ENCODE data around the gene COL5A2. TPM values are rescaled to one million over a fixed set of nuclear protein-coding genes. Genes with fewer than 3 reads are reported as not detected.

Gene COL5A2
- polyA plus RNA-seq, 1 donor (not counting 4 experiments of a cell fraction or from before 2014, with no cell fraction given) = 7.2 TPM

DNA sequence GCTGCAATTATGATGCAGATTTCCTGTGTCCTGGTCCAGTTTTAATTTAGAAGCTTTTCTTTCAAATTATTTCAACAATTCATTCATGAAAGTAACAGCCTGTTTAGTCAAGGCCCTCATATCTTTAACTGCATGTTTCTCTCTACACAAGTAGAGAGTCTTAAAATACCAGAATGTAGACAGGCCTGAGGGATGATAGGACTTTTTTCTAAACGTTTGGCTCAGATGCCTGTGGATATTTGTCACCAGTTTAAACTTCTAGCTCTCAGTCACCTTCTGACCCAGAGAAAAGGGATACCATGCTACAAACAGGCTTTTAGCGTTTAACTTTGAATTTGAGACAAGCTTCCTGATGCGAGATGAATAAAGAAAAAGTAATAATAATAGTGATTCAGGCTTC is 15.7 kb downstream of the COL5A2 start:
- H3K36me3 ChIP-seq (ENCODE audit: control insufficient read depth in 2 of 2, extremely low read depth in 1 of 2, insufficient read depth in 2 of 2, low read length in 2 of 2) = no peaks in the 10 kb centered on the region
- DNase-seq (ENCODE audit: low read depth, low spot score) (no peak), FAIRE-seq (no peak)
- H3K27ac ChIP-seq (ENCODE audit: control insufficient read depth, insufficient read depth, low read length) = no peak overlapping the region
- H3K9ac ChIP-seq (ENCODE audit: control insufficient read depth, extremely low read depth, insufficient read depth, low read length) = no peak overlapping the region
- no peaks in the 10 kb centered on the region for H3K9me3 ChIP-seq (ENCODE audit: control insufficient read depth, low read depth, low read length)
- no peak overlapping the region for H3K4me2 ChIP-seq (ENCODE audit: control insufficient read depth, extremely low read depth, insufficient read depth, low read depth, low read length)
- no peaks in the 10 kb centered on the region for H3K79me2 ChIP-seq (ENCODE audit: control insufficient read depth, insufficient read depth, low read length)
- H3K4me3 ChIP-seq (ENCODE audit: control insufficient read depth in 2 of 3, extremely low read depth in 1 of 3, insufficient read depth in 2 of 3, low read depth in 1 of 3, low read length in 3 of 3) = no peak overlapping the region
- no peaks in the 10 kb centered on the region for H3K4me1 ChIP-seq (ENCODE audit: control insufficient read depth, extremely low read depth, insufficient read depth, low read length)
- no peaks in the 10 kb centered on the region for H4K20me1 ChIP-seq (ENCODE audit: control insufficient read depth, extremely low read depth, insufficient read depth, low read length)
- H3K9me1 ChIP-seq (ENCODE audit: control insufficient read depth, extremely low read depth, insufficient read depth, low read length) = no peaks in the 10 kb centered on the region
- H2AFZ ChIP-seq (ENCODE audit: control insufficient read depth, low read length) = no peak overlapping the region
- TF ChIP-seq EZH2 (IDR thresholded peaks at IDR 0.05; ENCODE audit: low read length) = no peak
- TF ChIP-seq, protein P1, sequence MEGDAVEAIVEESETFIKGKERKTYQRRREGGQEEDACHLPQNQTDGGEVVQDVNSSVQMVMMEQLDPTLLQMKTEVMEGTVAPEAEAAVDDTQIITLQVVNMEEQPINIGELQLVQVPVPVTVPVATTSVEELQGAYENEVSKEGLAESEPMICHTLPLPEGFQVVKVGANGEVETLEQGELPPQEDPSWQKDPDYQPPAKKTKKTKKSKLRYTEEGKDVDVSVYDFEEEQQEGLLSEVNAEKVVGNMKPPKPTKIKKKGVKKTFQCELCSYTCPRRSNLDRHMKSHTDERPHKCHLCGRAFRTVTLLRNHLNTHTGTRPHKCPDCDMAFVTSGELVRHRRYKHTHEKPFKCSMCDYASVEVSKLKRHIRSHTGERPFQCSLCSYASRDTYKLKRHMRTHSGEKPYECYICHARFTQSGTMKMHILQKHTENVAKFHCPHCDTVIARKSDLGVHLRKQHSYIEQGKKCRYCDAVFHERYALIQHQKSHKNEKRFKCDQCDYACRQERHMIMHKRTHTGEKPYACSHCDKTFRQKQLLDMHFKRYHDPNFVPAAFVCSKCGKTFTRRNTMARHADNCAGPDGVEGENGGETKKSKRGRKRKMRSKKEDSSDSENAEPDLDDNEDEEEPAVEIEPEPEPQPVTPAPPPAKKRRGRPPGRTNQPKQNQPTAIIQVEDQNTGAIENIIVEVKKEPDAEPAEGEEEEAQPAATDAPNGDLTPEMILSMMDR (optimal IDR thresholded peaks at IDR 0.05 in 1 of 3, IDR thresholded peaks at IDR 0.05 in 1 of 3, conservative IDR thresholded peaks at IDR 0.05 in 1 of 3; ENCODE audit: extremely low read depth in 1 of 3, insufficient read depth in 2 of 3, low read length in 3 of 3) = no peak
- dilution Hi-C loops (cut with MboI; ENCODE audit: extremely low pct_ligation_motif_present, low sequenced_read_pairs) = no loop called here
- no peaks in the 10 kb centered on the region for H3K27me3 ChIP-seq (ENCODE audit: control insufficient read depth, extremely low read depth, insufficient read depth, low read length)

DNA sequence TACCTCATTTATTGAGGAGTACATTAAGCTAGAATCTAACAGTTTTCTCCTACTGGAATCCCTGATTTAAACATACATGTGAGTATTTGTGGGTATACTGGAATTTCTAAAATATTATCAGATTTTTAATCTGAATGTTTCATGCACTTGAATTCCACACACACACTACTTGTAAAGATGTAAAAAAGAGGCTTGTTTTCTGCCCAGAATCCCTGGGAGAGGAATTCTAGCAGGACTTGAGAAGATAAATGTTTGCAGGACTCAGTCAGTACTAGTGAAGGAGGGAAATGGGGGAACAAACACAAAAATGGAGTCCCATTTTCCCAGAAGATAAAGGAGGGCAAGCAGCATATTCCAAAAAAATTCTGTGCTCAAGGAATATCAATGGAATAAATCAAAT is 17.0 kb downstream of the COL5A2 start:
- H3K9me3 ChIP-seq (ENCODE audit: control insufficient read depth, low read depth, low read length) = no peaks in the 10 kb centered on the region
- H3K36me3 ChIP-seq (ENCODE audit: control insufficient read depth in 2 of 2, extremely low read depth in 1 of 2, insufficient read depth in 2 of 2, low read length in 2 of 2) = no peaks in the 10 kb centered on the region
- dilution Hi-C loops (cut with MboI; ENCODE audit: extremely low pct_ligation_motif_present, low sequenced_read_pairs) = no loop called here
- DNase-seq (ENCODE audit: low read depth, low spot score) (no peak), FAIRE-seq (no peak)
- H2AFZ ChIP-seq (ENCODE audit: control insufficient read depth, low read length) = no peak overlapping the region
- no peaks in the 10 kb centered on the region for H3K79me2 ChIP-seq (ENCODE audit: control insufficient read depth, insufficient read depth, low read length)
- no peaks in the 10 kb centered on the region for H3K9me1 ChIP-seq (ENCODE audit: control insufficient read depth, extremely low read depth, insufficient read depth, low read length)
- H3K4me3 ChIP-seq (ENCODE audit: control insufficient read depth in 2 of 3, extremely low read depth in 1 of 3, insufficient read depth in 2 of 3, low read depth in 1 of 3, low read length in 3 of 3) = no peak overlapping the region
- no peak for TF ChIP-seq EZH2 (IDR thresholded peaks at IDR 0.05; ENCODE audit: low read length)
- TF ChIP-seq, protein P1 (optimal IDR thresholded peaks at IDR 0.05 in 1 of 3, IDR thresholded peaks at IDR 0.05 in 1 of 3, conservative IDR thresholded peaks at IDR 0.05 in 1 of 3; ENCODE audit: extremely low read depth in 1 of 3, insufficient read depth in 2 of 3, low read length in 3 of 3) = no peak
- H3K4me2 ChIP-seq (ENCODE audit: control insufficient read depth, extremely low read depth, insufficient read depth, low read depth, low read length) = no peak overlapping the region
- H3K4me1 ChIP-seq (ENCODE audit: control insufficient read depth, extremely low read depth, insufficient read depth, low read length) = no peaks in the 10 kb centered on the region
- H3K27ac ChIP-seq (ENCODE audit: control insufficient read depth, insufficient read depth, low read length) = no peak overlapping the region
- no peak overlapping the region for H3K9ac ChIP-seq (ENCODE audit: control insufficient read depth, extremely low read depth, insufficient read depth, low read length)
- H4K20me1 ChIP-seq (ENCODE audit: control insufficient read depth, extremely low read depth, insufficient read depth, low read length) = no peaks in the 10 kb centered on the region
- H3K27me3 ChIP-seq (ENCODE audit: control insufficient read depth, extremely low read depth, insufficient read depth, low read length) = no peaks in the 10 kb centered on the region
